HepG2 (cell line): ENCODE data around the gene HTR3C.

ENCODE experiments used
- MAZ ChIP-seq, 2 experiments: sonication (generic) in 1 of 2; formaldehyde crosslinking in 1 of 2; IDR thresholded peaks; 2 replicates each; pipeline versions ENCODE4 v1.5.0 to v1.6.1; 2012 to 2020; ENCODE audit warnings: low read depth in 2 of 2, mild to moderate bottlenecking in 2 of 2, borderline replicate concordance in 1 of 2, improper control_type of control experiment in 1 of 2, low read length in 1 of 2, missing genetic modification reagents in 1 of 2, moderate library complexity in 1 of 2
- POLR2G ChIP-seq: fragments of 200-400 bp; formaldehyde crosslinking; IDR thresholded peaks from 2 replicates; pipeline ENCODE4 v1.6.1; 2018; ENCODE audit warnings: mild to moderate bottlenecking, low read depth, low read length, moderate library complexity
- TF ChIP-seq, protein P1 (sequence below): sonication (generic); formaldehyde crosslinking; IDR thresholded peaks from 2 replicates; pipeline ENCODE4 v1.5.0; 2020; ENCODE audit warnings: mild to moderate bottlenecking, missing genetic modification reagents, moderate library complexity

DNA sequence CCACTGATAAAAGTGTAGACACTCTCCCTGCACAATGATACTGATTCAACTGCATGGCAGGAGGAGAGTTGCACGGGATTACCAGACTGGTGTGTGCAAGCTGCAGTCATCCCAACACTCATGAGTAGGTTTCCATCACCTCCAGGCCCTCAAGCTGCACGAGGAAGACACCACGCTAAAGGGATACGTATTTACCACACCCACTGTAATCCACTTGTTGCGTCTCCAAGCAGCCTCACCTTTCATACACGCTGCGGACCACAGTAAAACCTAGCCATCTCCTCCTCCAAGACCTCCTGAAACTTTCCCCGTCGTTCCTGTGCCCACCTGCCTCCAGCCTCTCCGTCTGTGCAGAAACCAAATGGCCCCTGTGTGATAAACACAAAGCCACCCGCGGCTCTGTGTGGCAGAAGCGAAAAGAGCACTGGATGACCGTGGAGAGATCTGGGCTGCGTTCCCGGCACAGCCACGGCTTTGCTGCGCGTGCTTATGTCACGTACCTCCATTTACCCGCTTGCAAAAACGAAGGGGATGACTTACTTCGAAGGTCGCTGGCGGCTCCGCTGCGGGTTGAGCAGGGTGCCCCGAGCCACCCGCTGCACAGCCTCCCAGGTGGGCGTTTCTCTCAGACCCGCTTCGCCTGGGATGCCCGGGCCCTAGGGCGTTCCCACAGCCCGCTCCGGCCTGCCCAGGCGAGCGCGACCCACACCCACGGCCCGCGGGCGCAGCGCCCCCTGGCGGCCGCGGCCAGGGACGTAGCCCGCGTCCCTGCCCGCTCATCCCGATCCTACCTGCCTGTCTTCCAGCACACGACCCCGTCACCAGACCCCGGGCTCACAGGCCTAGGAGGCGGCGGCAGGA is 35.8 kb upstream of the HTR3C start:
- TF ChIP-seq MAZ (IDR thresholded peaks at IDR 0.05; ENCODE audit: borderline replicate concordance, low read depth, low read length) (no peak), MAZ (CRISPR knock-in tag; IDR thresholded peaks at IDR 0.05; ENCODE audit: low read depth) (no peak; the same call in 1 of the 2 replicates), POLR2G (no peak)
- TF ChIP-seq, protein P1, sequence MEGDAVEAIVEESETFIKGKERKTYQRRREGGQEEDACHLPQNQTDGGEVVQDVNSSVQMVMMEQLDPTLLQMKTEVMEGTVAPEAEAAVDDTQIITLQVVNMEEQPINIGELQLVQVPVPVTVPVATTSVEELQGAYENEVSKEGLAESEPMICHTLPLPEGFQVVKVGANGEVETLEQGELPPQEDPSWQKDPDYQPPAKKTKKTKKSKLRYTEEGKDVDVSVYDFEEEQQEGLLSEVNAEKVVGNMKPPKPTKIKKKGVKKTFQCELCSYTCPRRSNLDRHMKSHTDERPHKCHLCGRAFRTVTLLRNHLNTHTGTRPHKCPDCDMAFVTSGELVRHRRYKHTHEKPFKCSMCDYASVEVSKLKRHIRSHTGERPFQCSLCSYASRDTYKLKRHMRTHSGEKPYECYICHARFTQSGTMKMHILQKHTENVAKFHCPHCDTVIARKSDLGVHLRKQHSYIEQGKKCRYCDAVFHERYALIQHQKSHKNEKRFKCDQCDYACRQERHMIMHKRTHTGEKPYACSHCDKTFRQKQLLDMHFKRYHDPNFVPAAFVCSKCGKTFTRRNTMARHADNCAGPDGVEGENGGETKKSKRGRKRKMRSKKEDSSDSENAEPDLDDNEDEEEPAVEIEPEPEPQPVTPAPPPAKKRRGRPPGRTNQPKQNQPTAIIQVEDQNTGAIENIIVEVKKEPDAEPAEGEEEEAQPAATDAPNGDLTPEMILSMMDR (CRISPR knock-in tag), result peak; percentile 86
